Vein endothelial cell (primary cell): ENCODE data around the gene LRRC3C. TPM values are rescaled to one million over a fixed set of nuclear protein-coding genes. Genes with fewer than 3 reads are reported as not detected.

ENCODE experiments used
- total RNA-seq: library from RNA; depleted of rRNA; stranded (reverse); fragments of >200 nt; gene quantifications from 2 replicates; pipeline ENCODE4 v1.2.3, GENCODE V29; 2012

Gene LRRC3C, protein sequence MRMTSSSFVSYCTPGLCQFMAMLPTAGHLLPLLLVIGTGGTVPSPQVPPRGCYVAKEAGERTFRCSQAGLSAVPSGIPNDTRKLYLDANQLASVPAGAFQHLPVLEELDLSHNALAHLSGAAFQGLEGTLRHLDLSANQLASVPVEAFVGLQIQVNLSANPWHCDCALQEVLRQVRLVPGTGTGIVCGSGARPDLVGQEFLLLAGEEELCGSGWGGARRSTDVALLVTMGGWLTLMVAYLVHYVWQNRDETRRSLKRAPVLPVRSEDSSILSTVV
- not detected in 2 replicates for total RNA-seq

GRCh38 chr17:39927101-39927928 lies at the start of gene LRRC3C, which contains the start of gene ORMDL3:
Gene LRRC3C, plus strand, starts transcription at chr17:39927732. Its CDS starts 13,792 bp downstream, at chr17:39941524.
Gene ORMDL3, minus strand, starts transcription at chr17:39927601. Its CDS starts 3,398 bp downstream, at chr17:39924203.

GRCh38 chr17:39962642-39963220 lies 35.2 kb downstream of the LRRC3C start, which contains the start of gene GSDMA:
Gene GSDMA, plus strand, starts transcription at chr17:39963004. Its CDS starts 2,684 bp downstream, at chr17:39965688.

GRCh38 chr17:39980351-39981206 lies 53.0 kb downstream of the LRRC3C start, which contains the start of gene PSMD3:
Gene PSMD3, plus strand, starts transcription at chr17:39980807. Its CDS starts 164 bp downstream, at chr17:39980971.

Other genes starting within 250 kb of the LRRC3C start
- gene PGAP3, start 239.7 kb upstream of the LRRC3C start, total RNA-seq: 3.6 and 4.9 TPM in 2 replicates
- 2.8 and 5.6 TPM in 2 replicates for gene ERBB2, start 227.7 kb upstream of the LRRC3C start, total RNA-seq
- 19.9 and 20.3 TPM in 2 replicates for gene MIEN1, start 197.2 kb upstream of the LRRC3C start, total RNA-seq
- gene GRB7, start 189.8 kb upstream of the LRRC3C start, total RNA-seq: not detected in 2 replicates
- gene IKZF3, start 63.4 kb upstream of the LRRC3C start, total RNA-seq: not detected in 2 replicates
- gene ZPBP2, start 59.5 kb upstream of the LRRC3C start, total RNA-seq: not detected in 2 replicates
- gene GSDMB, start 9.1 kb upstream of the LRRC3C start, total RNA-seq: 3.9 and 4.9 TPM in 2 replicates
- gene ORMDL3, start 131 bp upstream of the LRRC3C start, total RNA-seq: 20.9 and 34.9 TPM in 2 replicates
- not detected in 2 replicates for gene GSDMA, start 35.3 kb downstream of the LRRC3C start, total RNA-seq
- 155 and 179 TPM in 2 replicates for gene PSMD3, start 53.1 kb downstream of the LRRC3C start, total RNA-seq
- gene CSF3, start 87.7 kb downstream of the LRRC3C start, total RNA-seq: 1.6 and 5.0 TPM in 2 replicates
- 85.9 and 101 TPM in 2 replicates for gene MED24, start 126.7 kb downstream of the LRRC3C start, total RNA-seq
- gene THRA, start 135.2 kb downstream of the LRRC3C start, total RNA-seq: 22.9 and 24.5 TPM in 2 replicates
- 2.3 and 2.9 TPM in 2 replicates for gene NR1D1, start 172.9 kb downstream of the LRRC3C start, total RNA-seq
- gene MSL1, start 194.2 kb downstream of the LRRC3C start, total RNA-seq: 71.9 and 72.6 TPM in 2 replicates
- 54.7 and 57.8 TPM in 2 replicates for gene CASC3, start 212.8 kb downstream of the LRRC3C start, total RNA-seq
- gene RAPGEFL1, start 249.7 kb downstream of the LRRC3C start, total RNA-seq: 2.2 and 2.6 TPM in 2 replicates